HL-60/S4 treated with retinoic acid at 250 ng/mL for 4 days and 3 days (cell line): Measurements from ENCODE around the gene UTP3.
"Not testable (repeated sequence)": the region's sequence is repeated elsewhere in the genome, so short reads cannot be mapped to it uniquely, and the experiment has no call there.

Source experiments
- in situ Hi-C: fragments of 300-500 bp; cut with MboI; formaldehyde crosslinking; loops from 2 replicates; pipeline ENCODE4 v1.7.0; 2022; ENCODE audit warnings: low sequenced_read_pairs

Gene UTP3

GRCh38 chr4:70682142-70682541 lies 6.2 kb upstream of the UTP3 start:
- in situ Hi-C loops = not testable (repeated sequence)

GRCh38 chr4:70687392-70687791 lies 940 bp upstream of the UTP3 start:
- in situ Hi-C loops = no loop called here

GRCh38 chr4:70688795-70689231 lies 481 bp downstream of the UTP3 start:
- in situ Hi-C loops = no loop called here

GRCh38 chr4:70691661-70692060 lies 3.3 kb downstream of the UTP3 start:
- in situ Hi-C loops = no loop called here

GRCh38 chr4:70694633-70695032 lies 6.3 kb downstream of the UTP3 start:
- in situ Hi-C loops = not testable (repeated sequence)

- in situ Hi-C loops = not testable (repeated sequence)
Measured at GRCh38 chr4:70698435-70698834, 10.1 kb downstream of the UTP3 start.

- in situ Hi-C loops = no loop called here
Measured at GRCh38 chr4:70700712-70701111, 12.4 kb downstream of the UTP3 start.

- in situ Hi-C loops = no loop called here
Measured at GRCh38 chr4:70701271-70701670, 12.9 kb downstream of the UTP3 start.

- in situ Hi-C loops = not testable (repeated sequence)
Measured at GRCh38 chr4:70702592-70702991, 14.3 kb downstream of the UTP3 start.

GRCh38 chr4:70703619-70704214 lies 15.4 kb downstream of the UTP3 start:
- in situ Hi-C loops = no loop called here

- in situ Hi-C loops = no loop called here
Measured at GRCh38 chr4:70704215-70704930, 16.0 kb downstream of the UTP3 start.

- in situ Hi-C loops = no loop called here
Measured at GRCh38 chr4:70704931-70705182, 16.5 kb downstream of the UTP3 start.

GRCh38 chr4:70705183-70706043 lies 17.1 kb downstream of the UTP3 start:
- in situ Hi-C loops = no loop called here

GRCh38 chr4:70706044-70706461 lies 17.7 kb downstream of the UTP3 start:
- in situ Hi-C loops = no loop called here

- in situ Hi-C loops = no loop called here
Measured at GRCh38 chr4:70706516-70706915, 18.2 kb downstream of the UTP3 start.

- in situ Hi-C loops = no loop called here
Measured at GRCh38 chr4:70709611-70710205, 21.4 kb downstream of the UTP3 start.

GRCh38 chr4:70711599-70711998 lies 23.3 kb downstream of the UTP3 start:
- in situ Hi-C loops = no loop called here

GRCh38 chr4:70712150-70712549 lies 23.8 kb downstream of the UTP3 start:
- in situ Hi-C loops = no loop called here

GRCh38 chr4:70712604-70713452 lies 24.5 kb downstream of the UTP3 start:
- in situ Hi-C loops = no loop called here

GRCh38 chr4:70713453-70714078 lies 25.2 kb downstream of the UTP3 start:
- in situ Hi-C loops = no loop called here
